B cell (primary cell): ENCODE measurements around the gene GLB1L2. TPM values are rescaled to one million over a fixed set of nuclear protein-coding genes. Genes with fewer than 3 reads are reported as not detected.

ENCODE experiments used
- ATAC-seq: fragments of 200-7000 bp; cut with Tn5 transposase; one replicate; pipeline ENCODE4 v1.10.0; 2021; ENCODE audit warnings: low read depth, mild to moderate bottlenecking, moderate number of reproducible peaks, moderate library complexity
- CTCF ChIA-PET: fragments of 350-600 bp; sonication (Branson Sonifier 250); formaldehyde crosslinking; loops from one replicate; lab custom pipeline; 2021; ENCODE audit warnings: antibody characterized with exemption, inconsistent platforms; lab: Charles Lee
- POLR2A ChIA-PET: fragments of 350-600 bp; sonication (Branson Sonifier 250); formaldehyde crosslinking; loops from one replicate; lab custom pipeline; 2021; ENCODE audit warnings: antibody characterized with exemption; lab: Charles Lee
- DNase-seq: peaks from one replicate; pipeline ENCODE4 v3.0.0; 2013
- H2AFZ ChIP-seq: 2 replicates; pipeline ENCODE4 v1.6.1; 2012; ENCODE audit warnings: mild to moderate bottlenecking, low read depth, low read length; ENCODE audit not compliant: insufficient read depth, poor library complexity, severe bottlenecking
- H3K27ac ChIP-seq, 2 donors: 1 replicate in 1 of 2; 2 replicates in 1 of 2; pipeline ENCODE4 v1.5.1; 2012 to 2013; ENCODE audit warnings: low read length in 2 of 2, mild to moderate bottlenecking in 2 of 2, moderate library complexity in 1 of 2
- H3K27me3 ChIP-seq, 4 experiments: fragments of 200-600 bp in 1 of 4; sonication (generic) in 1 of 4; replicated peaks in 1 of 4; 1 replicate in 2 of 4; 2 replicates in 2 of 4; pipeline versions ENCODE4 v1.6.1 to v1.7.0; 2013 to 2016; ENCODE audit warnings: low read length in 3 of 4, mild to moderate bottlenecking in 2 of 4, mixed read lengths in 1 of 4, moderate library complexity in 1 of 4; ENCODE audit not compliant: insufficient read depth in 4 of 4, control insufficient read depth in 3 of 4; ENCODE audit errors: control extremely low read depth in 1 of 4
- H3K36me3 ChIP-seq, 2 experiments: replicated peaks in 1 of 2; 1 replicate in 1 of 2; 2 replicates in 1 of 2; pipeline versions ENCODE4 v1.6.1 to v1.7.1; 2013; ENCODE audit warnings: low read length in 1 of 2; ENCODE audit not compliant: insufficient read depth in 2 of 2, control insufficient read depth in 1 of 2; ENCODE audit errors: control extremely low read depth in 1 of 2, extremely low read depth in 1 of 2
- H3K4me1 ChIP-seq, 2 donors: fragments of 200-600 bp in 1 of 2; sonication (generic) in 1 of 2; 1 replicate in 1 of 2; 2 replicates in 1 of 2; pipeline versions ENCODE4 v1.5.1 to v1.6.1; 2013 to 2017; ENCODE audit warnings: low read length in 2 of 2; ENCODE audit not compliant: control insufficient read depth in 2 of 2, insufficient read depth in 2 of 2
- H3K4me2 ChIP-seq: replicated peaks from 2 replicates; pipeline ENCODE3; 2012; ENCODE audit warnings: mild to moderate bottlenecking, low read depth, low read length; ENCODE audit not compliant: poor library complexity, severe bottlenecking
- H3K4me3 ChIP-seq, 5 experiments: fragments of 200-600 bp in 1 of 5; sonication (generic) in 1 of 5; 1 replicate in 3 of 5; 2 replicates in 2 of 5; pipeline versions ENCODE4 v1.5.1 to v1.7.0; 2011 to 2016; ENCODE audit warnings: low read length in 4 of 5, mild to moderate bottlenecking in 4 of 5, low read depth in 2 of 5, control low read depth in 1 of 5, moderate library complexity in 1 of 5; ENCODE audit not compliant: insufficient read depth in 1 of 5; ENCODE audit errors: control extremely low read depth in 1 of 5, extremely low read depth in 1 of 5
- H3K79me2 ChIP-seq: fragments of 200-600 bp; sonication (generic); one replicate; pipeline ENCODE4 v1.6.0; 2016; ENCODE audit warnings: low read length; ENCODE audit not compliant: control insufficient read depth, insufficient read depth
- H3K9ac ChIP-seq: fragments of 200-600 bp; sonication (generic); 2 replicates; pipeline ENCODE4 v1.6.1; 2017; ENCODE audit warnings: mild to moderate bottlenecking, low read length, moderate library complexity
- H3K9me3 ChIP-seq, 3 donors: one replicate each; pipeline versions ENCODE4 v1.6.1 to v1.7.1; 2013; ENCODE audit warnings: low read length in 2 of 3; ENCODE audit not compliant: control insufficient read depth in 2 of 3, insufficient read depth in 1 of 3; ENCODE audit errors: control extremely low read depth in 1 of 3
- H4K20me1 ChIP-seq: 2 replicates; pipeline ENCODE4 v1.6.0; 2012; ENCODE audit warnings: mild to moderate bottlenecking, low read length; ENCODE audit not compliant: insufficient read depth, control insufficient read depth, poor library complexity, severe bottlenecking
- H3K27ac Mint-ChIP-seq: one replicate; pipeline ENCODE4 v1.8.0; 2021; ENCODE audit warnings: mixed read lengths
- H3K27me3 Mint-ChIP-seq: one replicate; pipeline ENCODE4 v1.8.0; 2021; ENCODE audit warnings: mixed read lengths
- H3K4me1 Mint-ChIP-seq: one replicate; pipeline ENCODE4 v1.8.0; 2021; ENCODE audit warnings: mixed read lengths
- H3K4me3 Mint-ChIP-seq: one replicate; pipeline ENCODE4 v1.8.0; 2021; ENCODE audit warnings: mixed read lengths
- H3K9me3 Mint-ChIP-seq: one replicate; pipeline ENCODE4 v1.8.0; 2022; ENCODE audit warnings: mixed read lengths; ENCODE audit not compliant: insufficient read depth
- EZH2 ChIP-seq: IDR thresholded peaks from 2 replicates; pipeline ENCODE4 v1.6.1; 2012; ENCODE audit warnings: borderline replicate concordance, low read depth, mild to moderate bottlenecking, moderate library complexity, low read length; ENCODE audit not compliant: insufficient read depth, poor library complexity, severe bottlenecking
- WGBS: methylation state at CpG from one replicate; pipeline ENCODE4 v1.1.5; 2013; ENCODE audit warnings: missing lambda C conversion rate; ENCODE audit not compliant: insufficient coverage; 5-methylcytosine and 5-hydroxymethylcytosine counted together
- intact Hi-C: fragments of 100-400 bp; cut with micrococcal nuclease; formaldehyde crosslinking; loops from one replicate; pipeline ENCODE4 v1.10.0; 2022
- polyA plus RNA-seq: library from polyadenylated mRNA; depleted of rRNA; stranded (reverse); fragments of >200 nt; gene quantifications from 2 replicates; pipeline ENCODE4 v1.2.3, GENCODE V29; 2012
- total RNA-seq, 2 donors: library from RNA; stranded (reverse); fragments of 120-200 nt in 1 of 2; gene quantifications; 1 replicate in 1 of 2; 2 replicates in 1 of 2; pipeline versions ENCODE4 v1.2.3 to v1.2.4, GENCODE V29; 2013 to 2022
- TF ChIP-seq, protein P1 (sequence below): fragments of 200-600 bp; IDR thresholded peaks from one replicate; pipeline ENCODE4 v1.8.0; 2022; ENCODE audit warnings: antibody characterized with exemption, mild to moderate bottlenecking

The GLB1L2 gene
- total and polyA plus RNA-seq, 2 donors (not counting 1 experiment from before 2014, with no cell fraction given), result 0.31 to 0.44 TPM

DNA sequence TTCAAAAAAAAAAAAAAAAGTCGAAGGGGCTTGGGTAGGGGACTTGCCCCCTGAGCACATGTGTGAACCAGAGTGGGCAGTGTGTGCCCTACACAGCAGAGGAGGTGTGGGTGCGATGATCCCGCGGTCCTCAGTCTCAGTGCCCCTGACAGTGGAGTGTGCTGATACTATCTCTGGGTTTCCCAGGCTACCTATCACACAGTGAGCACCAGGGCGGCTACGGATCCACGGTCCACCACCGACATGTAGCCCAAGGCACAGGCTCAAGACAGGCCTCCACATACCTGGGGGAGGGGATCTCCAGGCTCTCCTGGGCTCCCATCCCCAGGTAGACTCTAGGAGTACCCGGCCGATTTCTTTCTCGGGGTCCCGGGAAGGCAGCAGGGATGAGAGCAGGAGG lies 71.1 kb downstream of the GLB1L2 start:
- Mint-ChIP-seq H3K4me3 (no peak overlapping the region), H3K27me3 (peaks cover 32% of the 10 kb centered on the region), H3K9me3 (no peaks in the 10 kb centered on the region), H3K27ac (no peak overlapping the region), H3K4me1 (no peaks in the 10 kb centered on the region)
- Histone ChIP-seq H3K4me1 (no peaks in the 10 kb centered on the region), H4K20me1 (no peaks in the 10 kb centered on the region), H3K27me3 (peaks cover 0 to 2% (median 0%) of the 10 kb centered on the region in 4 experiments), H3K4me3 (no peak overlapping the region), H3K4me2 (no peak overlapping the region), H3K9ac (no peak overlapping the region), H3K79me2 (no peaks in the 10 kb centered on the region), H2AFZ (no peak overlapping the region), H3K9me3 (peaks cover 0 to 6% (median 0%) of the 10 kb centered on the region in 3 donors), H3K27ac (no peak overlapping the region), H3K36me3 (no peaks in the 10 kb centered on the region)
- POLR2A ChIA-PET, result no interaction called here
- WGBS, result 85% methylated on average over 9 of the region's 12 CpGs
- TF ChIP-seq, protein P1, sequence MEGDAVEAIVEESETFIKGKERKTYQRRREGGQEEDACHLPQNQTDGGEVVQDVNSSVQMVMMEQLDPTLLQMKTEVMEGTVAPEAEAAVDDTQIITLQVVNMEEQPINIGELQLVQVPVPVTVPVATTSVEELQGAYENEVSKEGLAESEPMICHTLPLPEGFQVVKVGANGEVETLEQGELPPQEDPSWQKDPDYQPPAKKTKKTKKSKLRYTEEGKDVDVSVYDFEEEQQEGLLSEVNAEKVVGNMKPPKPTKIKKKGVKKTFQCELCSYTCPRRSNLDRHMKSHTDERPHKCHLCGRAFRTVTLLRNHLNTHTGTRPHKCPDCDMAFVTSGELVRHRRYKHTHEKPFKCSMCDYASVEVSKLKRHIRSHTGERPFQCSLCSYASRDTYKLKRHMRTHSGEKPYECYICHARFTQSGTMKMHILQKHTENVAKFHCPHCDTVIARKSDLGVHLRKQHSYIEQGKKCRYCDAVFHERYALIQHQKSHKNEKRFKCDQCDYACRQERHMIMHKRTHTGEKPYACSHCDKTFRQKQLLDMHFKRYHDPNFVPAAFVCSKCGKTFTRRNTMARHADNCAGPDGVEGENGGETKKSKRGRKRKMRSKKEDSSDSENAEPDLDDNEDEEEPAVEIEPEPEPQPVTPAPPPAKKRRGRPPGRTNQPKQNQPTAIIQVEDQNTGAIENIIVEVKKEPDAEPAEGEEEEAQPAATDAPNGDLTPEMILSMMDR, result no peak
- TF ChIP-seq EZH2, result no peak
- intact Hi-C loops, result no loop called here
- no peak for ATAC-seq
- CTCF ChIA-PET, result no interaction called here
- no peak for DNase-seq

DNA sequence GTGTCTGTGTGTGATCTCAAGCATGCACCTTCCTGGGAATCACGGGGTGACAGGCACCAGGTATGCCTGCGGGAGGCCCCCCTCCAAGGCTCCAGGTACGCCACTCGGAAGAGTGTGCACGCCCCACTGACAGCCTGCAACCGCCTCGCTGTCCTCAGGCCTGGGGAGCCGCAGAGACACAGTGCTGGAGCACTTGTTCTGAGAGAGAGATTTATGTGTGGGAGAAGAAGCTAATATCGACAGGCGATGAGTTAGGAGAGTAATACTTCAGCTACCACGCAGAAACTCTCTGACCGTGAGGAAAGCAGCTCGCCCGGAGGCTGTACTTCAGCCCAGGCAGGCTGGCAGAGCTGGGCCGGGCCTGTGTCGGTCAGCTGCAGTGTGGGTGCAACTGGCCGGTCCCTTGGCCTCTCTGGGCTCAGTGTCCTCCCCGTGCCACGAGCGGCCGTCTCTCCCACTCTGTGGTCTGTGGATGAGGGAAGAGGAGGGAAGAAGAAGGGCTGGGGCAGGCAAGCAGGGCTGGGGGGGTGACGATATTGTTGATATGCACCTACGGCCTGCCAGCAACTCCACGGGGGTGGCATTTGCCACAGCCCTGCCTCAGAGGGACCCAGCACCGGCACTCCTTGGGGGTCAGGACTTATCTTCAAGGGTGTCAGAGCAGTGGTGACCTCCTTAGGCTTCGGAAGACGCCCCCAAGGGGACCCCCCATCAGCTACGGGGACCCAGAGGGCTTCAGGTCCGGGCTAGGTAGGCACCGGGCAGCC lies 73.0 kb downstream of the GLB1L2 start:
- peaks cover 35% of the 10 kb centered on the region for H3K27me3 Mint-ChIP-seq
- DNase-seq, result no peak
- WGBS, result 91% methylated on average over 30 of the region's 30 CpGs
- H3K4me1 Mint-ChIP-seq, result no peaks in the 10 kb centered on the region
- TF ChIP-seq, protein P1, result no peak
- no peak for TF ChIP-seq EZH2
- no peaks in the 10 kb centered on the region for H3K36me3 ChIP-seq
- peaks cover 0 to 3% (median 0%) of the 10 kb centered on the region in 4 experiments for H3K27me3 ChIP-seq
- no peak overlapping the region for H3K27ac Mint-ChIP-seq
- no peak overlapping the region for H3K9ac ChIP-seq
- ATAC-seq, result no peak
- H3K9me3 Mint-ChIP-seq, result no peaks in the 10 kb centered on the region
- no peak overlapping the region for H3K4me3 ChIP-seq
- intact Hi-C loops, result no loop called here
- ChIA-PET CTCF (no interaction called here), POLR2A (no interaction called here)
- H3K4me2 ChIP-seq, result no peak overlapping the region
- H3K4me3 Mint-ChIP-seq, result no peak overlapping the region
- no peak overlapping the region for H3K27ac ChIP-seq
- peaks cover 0 to 6% (median 0%) of the 10 kb centered on the region in 3 donors for H3K9me3 ChIP-seq
- no peak overlapping the region for H2AFZ ChIP-seq
- H3K79me2 ChIP-seq, result no peaks in the 10 kb centered on the region
- no peaks in the 10 kb centered on the region for H4K20me1 ChIP-seq
- no peaks in the 10 kb centered on the region for H3K4me1 ChIP-seq
